Nephron progenitor cell (in vitro differentiated cells): ENCODE measurements around the gene AKT2.
A peak's percentile ranks its signal among the peaks of the same experiment; 100 is the strongest.

Experiments
- DNase-seq: peaks from one replicate; pipeline ENCODE4 v3.0.0; 2021
- H3K27ac Mint-ChIP-seq: 2 replicates; pipeline ENCODE4 v1.8.0; 2021; ENCODE audit warnings: mild to moderate bottlenecking, moderate library complexity, mixed read lengths
- H3K27me3 Mint-ChIP-seq: 2 replicates; pipeline ENCODE4 v1.8.0; 2021; ENCODE audit warnings: mild to moderate bottlenecking, low read depth, mixed read lengths; ENCODE audit not compliant: poor library complexity
- H3K36me3 Mint-ChIP-seq: 2 replicates; pipeline ENCODE4 v1.8.0; 2021; ENCODE audit warnings: low read depth, mixed read lengths
- H3K4me1 Mint-ChIP-seq: 2 replicates; pipeline ENCODE4 v1.8.0; 2021; ENCODE audit warnings: mixed read lengths
- H3K4me3 Mint-ChIP-seq: 2 replicates; pipeline ENCODE4 v1.8.0; 2021; ENCODE audit warnings: mild to moderate bottlenecking, moderate library complexity, mixed read lengths
- H3K9me3 Mint-ChIP-seq: 2 replicates; pipeline ENCODE4 v1.8.0; 2021; ENCODE audit warnings: mild to moderate bottlenecking, moderate library complexity, mixed read lengths
- TF ChIP-seq, protein P1 (sequence below): fragments of 200-600 bp; sonication (generic); IDR thresholded peaks from 2 replicates; pipeline ENCODE4 v1.5.0; 2021; ENCODE audit warnings: antibody characterized with exemption

The AKT2 gene

DNA sequence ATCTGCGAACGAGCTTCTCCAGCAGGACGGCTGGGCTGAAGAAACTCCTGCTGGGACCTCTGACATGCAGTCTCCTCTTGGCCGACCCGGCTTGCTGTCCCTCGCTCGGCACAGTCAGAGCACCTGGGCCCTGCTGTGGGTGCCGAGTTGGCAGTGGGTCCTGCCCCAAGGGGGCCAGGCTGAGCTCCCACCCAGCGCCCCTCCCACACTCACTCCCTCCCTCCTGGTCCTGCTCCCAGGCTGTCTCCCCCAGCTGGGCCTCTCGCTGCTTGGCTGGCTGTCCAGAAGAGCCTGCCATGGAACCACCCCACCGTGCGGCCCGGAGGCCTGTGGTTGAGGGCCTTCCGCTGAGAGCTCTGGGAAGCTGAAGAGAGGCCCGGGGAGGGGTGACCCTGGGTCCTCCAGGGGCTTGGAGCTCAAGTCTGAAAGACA is 6.0 kb downstream of the AKT2 start:
- DNase-seq = no peak

DNA sequence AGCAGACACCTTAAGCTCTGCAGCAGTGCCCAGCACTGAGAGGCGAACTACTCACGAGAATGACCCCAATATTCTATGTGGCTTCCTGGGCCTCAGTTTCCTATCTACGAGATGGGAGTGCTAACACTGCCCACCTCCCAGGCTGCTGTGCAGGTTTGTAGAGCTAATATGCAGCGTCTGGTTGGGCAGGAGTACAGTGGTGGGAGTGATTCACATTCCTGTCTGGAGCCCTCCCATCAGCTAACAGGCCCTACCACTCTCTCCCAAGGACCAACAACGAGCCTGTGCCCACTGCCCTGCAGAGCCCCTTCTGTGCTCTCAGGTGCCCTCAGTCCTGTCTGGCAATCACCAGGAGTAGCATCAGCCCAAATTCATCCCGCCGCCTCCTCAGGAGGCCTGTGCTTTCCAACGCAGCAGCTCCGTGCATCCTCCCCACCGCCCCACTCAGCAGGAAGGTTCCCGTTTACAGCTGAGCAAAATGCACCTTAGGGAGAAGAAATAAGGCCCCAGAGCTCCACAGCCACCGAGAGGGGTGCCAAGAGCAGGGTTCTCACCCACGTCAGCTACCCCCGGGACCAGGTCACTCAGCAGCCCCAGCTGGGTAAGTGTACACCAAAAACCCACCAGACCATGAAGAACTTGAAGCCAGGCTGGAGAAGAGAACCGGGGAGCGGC is 6.6 kb downstream of the AKT2 start:
- Mint-ChIP-seq H3K27me3 (no peaks in the 10 kb centered on the region), H3K4me1 (peaks cover 89% of the 10 kb centered on the region), H3K27ac (peak overlapping the region; percentile 85), H3K4me3 (no peak overlapping the region), H3K36me3 (no peaks in the 10 kb centered on the region), H3K9me3 (no peaks in the 10 kb centered on the region)
- TF ChIP-seq, protein P1, sequence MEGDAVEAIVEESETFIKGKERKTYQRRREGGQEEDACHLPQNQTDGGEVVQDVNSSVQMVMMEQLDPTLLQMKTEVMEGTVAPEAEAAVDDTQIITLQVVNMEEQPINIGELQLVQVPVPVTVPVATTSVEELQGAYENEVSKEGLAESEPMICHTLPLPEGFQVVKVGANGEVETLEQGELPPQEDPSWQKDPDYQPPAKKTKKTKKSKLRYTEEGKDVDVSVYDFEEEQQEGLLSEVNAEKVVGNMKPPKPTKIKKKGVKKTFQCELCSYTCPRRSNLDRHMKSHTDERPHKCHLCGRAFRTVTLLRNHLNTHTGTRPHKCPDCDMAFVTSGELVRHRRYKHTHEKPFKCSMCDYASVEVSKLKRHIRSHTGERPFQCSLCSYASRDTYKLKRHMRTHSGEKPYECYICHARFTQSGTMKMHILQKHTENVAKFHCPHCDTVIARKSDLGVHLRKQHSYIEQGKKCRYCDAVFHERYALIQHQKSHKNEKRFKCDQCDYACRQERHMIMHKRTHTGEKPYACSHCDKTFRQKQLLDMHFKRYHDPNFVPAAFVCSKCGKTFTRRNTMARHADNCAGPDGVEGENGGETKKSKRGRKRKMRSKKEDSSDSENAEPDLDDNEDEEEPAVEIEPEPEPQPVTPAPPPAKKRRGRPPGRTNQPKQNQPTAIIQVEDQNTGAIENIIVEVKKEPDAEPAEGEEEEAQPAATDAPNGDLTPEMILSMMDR = no peak
- DNase-seq = no peak

More for the DNA sequence above, 6.0 kb downstream of the AKT2 start:
- Mint-ChIP-seq H3K27me3 (no peaks in the 10 kb centered on the region), H3K4me1 (peaks cover 89% of the 10 kb centered on the region), H3K9me3 (no peaks in the 10 kb centered on the region), H3K27ac (peak overlapping the region; percentile 85), H3K4me3 (no peak overlapping the region), H3K36me3 (no peaks in the 10 kb centered on the region)
- TF ChIP-seq, protein P1 = no peak

DNA sequence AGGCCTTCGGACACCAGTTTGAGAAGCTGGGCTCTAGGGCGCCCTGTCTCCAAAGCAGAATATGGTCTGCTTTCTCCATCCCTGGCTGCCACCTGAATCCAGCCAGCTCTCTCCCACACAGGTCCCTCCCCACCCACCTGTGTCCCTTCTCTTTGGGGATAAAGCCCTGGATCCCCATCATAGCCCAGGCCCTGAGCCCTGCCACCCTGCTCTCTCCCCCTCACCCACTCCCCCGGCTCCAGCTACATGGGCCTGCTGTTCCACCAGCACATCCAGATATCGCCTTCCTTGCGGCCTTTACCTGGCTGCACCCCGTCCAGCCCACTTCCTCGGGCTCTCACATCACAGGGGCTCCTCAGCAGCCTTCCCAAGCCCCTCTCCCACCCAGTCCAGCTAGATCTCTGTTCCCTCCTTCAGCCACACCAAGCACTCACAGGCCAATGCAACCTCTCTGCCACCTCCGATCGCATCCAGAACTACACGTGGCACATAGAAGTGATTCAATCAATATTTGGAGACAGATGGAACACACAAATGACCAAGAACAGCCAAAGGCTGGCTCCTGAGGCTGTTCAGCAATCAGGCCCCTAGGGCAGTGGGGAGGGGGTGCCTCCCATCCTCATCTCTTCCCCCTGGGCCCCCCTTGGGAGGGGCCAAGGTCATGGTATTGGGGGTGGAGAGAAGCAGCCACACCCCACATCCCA is 7.6 kb downstream of the AKT2 start:
- no peak for DNase-seq
- Mint-ChIP-seq H3K4me3 (no peak overlapping the region), H3K36me3 (no peaks in the 10 kb centered on the region), H3K4me1 (peaks cover 80% of the 10 kb centered on the region), H3K9me3 (no peaks in the 10 kb centered on the region), H3K27me3 (no peaks in the 10 kb centered on the region), H3K27ac (peak overlapping the region; percentile 85)
- TF ChIP-seq, protein P1 = no peak

DNA sequence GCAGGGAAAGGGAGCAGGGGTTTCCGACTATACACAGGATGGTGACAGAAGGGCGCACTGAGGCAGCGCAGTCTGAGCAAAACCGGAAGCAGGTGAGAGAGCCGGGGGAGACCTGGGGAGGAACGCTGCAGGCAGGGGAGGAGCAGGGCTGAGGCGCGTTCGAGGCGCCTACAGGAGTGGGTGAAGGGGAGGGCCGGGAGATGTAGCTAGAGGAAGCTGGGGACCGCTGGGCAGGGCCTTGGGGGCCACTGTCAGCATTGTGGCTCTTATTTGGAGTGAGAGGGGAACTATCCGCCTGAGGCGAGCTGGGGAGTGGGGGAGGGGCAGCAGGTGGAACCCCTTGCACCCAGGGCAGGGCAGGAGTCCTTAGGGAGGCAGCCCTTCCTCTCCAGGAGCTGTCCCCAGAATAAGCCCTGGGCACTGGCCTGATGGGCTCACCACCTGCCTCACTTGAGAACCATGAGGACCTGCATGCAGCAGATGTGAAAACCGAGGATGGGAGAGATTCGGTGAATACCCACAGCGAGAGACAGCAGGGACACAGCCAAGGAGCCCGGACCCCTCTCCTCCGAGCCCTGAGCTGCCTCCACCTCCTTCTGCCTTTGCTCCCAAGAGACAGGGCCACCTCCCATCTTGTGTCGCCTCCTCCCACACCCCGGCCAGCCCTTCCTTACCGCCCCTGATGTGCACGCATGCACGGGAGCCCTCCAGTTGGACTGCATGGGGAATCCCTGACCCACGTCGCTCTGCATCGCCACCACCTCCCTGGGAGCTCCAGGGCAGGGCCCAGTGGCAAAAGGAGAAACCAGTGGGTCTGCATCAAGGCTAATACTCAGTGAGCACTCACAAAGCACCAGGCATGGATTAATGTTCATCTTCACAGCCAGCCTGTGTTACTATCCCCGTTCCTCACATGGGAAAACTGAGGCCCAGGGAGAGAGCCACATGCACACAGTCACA is 10.3 kb downstream of the AKT2 start:
- no peak overlapping the region for H3K4me3 Mint-ChIP-seq
- H3K4me1 Mint-ChIP-seq = peaks cover 58% of the 10 kb centered on the region
- no peak for DNase-seq
- peaks cover 4% of the 10 kb centered on the region for H3K36me3 Mint-ChIP-seq
- H3K9me3 Mint-ChIP-seq = no peaks in the 10 kb centered on the region
- no peaks in the 10 kb centered on the region for H3K27me3 Mint-ChIP-seq
- TF ChIP-seq, protein P1 = no peak
- peak overlapping the region; percentile 45 for H3K27ac Mint-ChIP-seq

DNA sequence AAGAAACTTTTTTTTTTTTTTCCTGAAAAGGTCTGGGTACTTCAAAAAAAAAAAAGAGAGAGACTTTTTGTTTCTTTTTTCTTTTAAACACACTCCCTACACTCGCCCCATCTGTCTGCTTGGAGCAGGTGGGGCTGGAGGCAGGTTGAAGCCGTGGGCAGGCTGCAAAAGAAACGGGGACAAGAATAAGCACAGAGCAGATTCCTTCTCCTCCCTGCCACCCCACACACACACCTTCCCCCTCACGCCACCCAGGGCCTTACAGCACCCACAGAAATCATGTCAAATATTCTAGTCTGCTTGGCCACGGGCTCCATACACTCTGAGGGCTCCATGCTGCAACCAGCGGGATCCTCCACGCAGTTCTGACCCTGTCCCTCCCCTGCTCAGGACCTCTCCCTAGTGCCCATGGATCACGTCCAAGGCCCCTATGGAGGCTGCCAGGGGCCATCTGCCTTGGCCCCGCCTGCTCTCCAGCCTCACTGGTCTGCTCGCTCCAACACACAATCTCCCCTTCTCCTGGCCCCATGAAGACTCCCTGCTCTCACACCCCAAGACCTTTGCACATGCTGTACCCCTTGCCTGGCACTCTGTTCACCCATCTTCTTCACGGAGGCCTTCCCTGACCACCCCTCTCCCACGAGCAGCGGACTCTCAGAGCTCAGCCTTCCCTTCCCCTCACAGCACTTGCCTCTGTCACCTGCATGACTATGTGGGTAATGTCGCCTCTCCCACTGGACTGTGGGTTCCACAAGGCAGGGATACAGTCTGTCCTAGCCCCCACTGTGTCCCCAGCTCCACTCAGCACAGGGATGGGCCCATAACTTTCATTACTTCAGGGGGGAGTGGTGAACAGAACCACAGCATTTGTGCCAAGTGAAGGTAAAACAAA is 11.4 kb downstream of the AKT2 start:
- Mint-ChIP-seq H3K27ac (peak overlapping the region; percentile 53), H3K4me1 (peaks cover 47% of the 10 kb centered on the region), H3K27me3 (no peaks in the 10 kb centered on the region), H3K9me3 (no peaks in the 10 kb centered on the region), H3K36me3 (peaks cover 9% of the 10 kb centered on the region), H3K4me3 (no peak overlapping the region)
- TF ChIP-seq, protein P1 = no peak
- no peak for DNase-seq
